ENCODE data around the gene EFTUD2. TPM values are rescaled to one million over a fixed set of nuclear protein-coding genes. Genes with fewer than 3 reads are reported as not detected.

EFTUD2 gene
- total and polyA plus RNA-seq, 2 of the 13 experiments (the other 11 are each of a cell fraction or from before 2014, with no cell fraction given), result 111 to 137 TPM

GRCh38 chr17:44829523-44830358 is 69.5 kb downstream of the EFTUD2 start, which contains the start of gene GJC1 (continued):
- TF ChIP-seq HOMEZ (CRISPR knock-in tag; IDR thresholded peaks at IDR 0.05; ENCODE audit: low read depth), result no peak
- TF ChIP-seq MYPOP (CRISPR knock-in tag; IDR thresholded peaks at IDR 0.05), result 0 out of 2 replicates have a peak, but pooled peaks have one; percentile 37
- TF ChIP-seq HNRNPL (IDR thresholded peaks at IDR 0.05; ENCODE audit: low read depth, low read length), result no peak
- no peak for TF ChIP-seq ZBTB1 (CRISPR knock-in tag; IDR thresholded peaks at IDR 0.05; ENCODE audit: borderline replicate concordance)
- TF ChIP-seq HOXA7 (CRISPR knock-in tag; IDR thresholded peaks at IDR 0.05), result no peak
- no peak for TF ChIP-seq KAT8 (CRISPR knock-in tag; IDR thresholded peaks at IDR 0.05)
- no peak for TF ChIP-seq HMGXB4 (CRISPR knock-in tag; IDR thresholded peaks at IDR 0.05; ENCODE audit: borderline replicate concordance in 1 of 2, low read depth in 1 of 2)
- 0 out of 2 replicates have a peak, but pooled peaks have one; percentile 23 for TF ChIP-seq ZNF431 (CRISPR knock-in tag; IDR thresholded peaks at IDR 0.05; ENCODE audit: borderline replicate concordance, low read depth)
- peak; percentile 58; the same call in 1 of the 2 replicates for TF ChIP-seq UBTF (CRISPR knock-in tag; IDR thresholded peaks at IDR 0.05)
- no peak for TF ChIP-seq ZNF776 (CRISPR knock-in tag; IDR thresholded peaks at IDR 0.05)
- TF ChIP-seq GATA4 (IDR thresholded peaks at IDR 0.05; ENCODE audit: borderline replicate concordance, low read depth), result no peak
- TF ChIP-seq ZFY (CRISPR knock-in tag; IDR thresholded peaks at IDR 0.05), result 0 out of 2 replicates have a peak, but pooled peaks have one; percentile 39
- TF ChIP-seq CEBPG (CRISPR knock-in tag; IDR thresholded peaks at IDR 0.05), result no peak
- no peak for TF ChIP-seq EEA1 (CRISPR knock-in tag; IDR thresholded peaks at IDR 0.05; ENCODE audit: borderline replicate concordance)
- 0 out of 2 replicates have a peak, but pooled peaks have one; percentile 20 for TF ChIP-seq ZBTB7B (CRISPR knock-in tag; IDR thresholded peaks at IDR 0.05)
- TF ChIP-seq ZNF644 (CRISPR knock-in tag; IDR thresholded peaks at IDR 0.05; ENCODE audit: low read depth), result no peak
- no peak for TF ChIP-seq JUNB (CRISPR knock-in tag; IDR thresholded peaks at IDR 0.05; ENCODE audit: borderline replicate concordance)
- TF ChIP-seq ZNF292 (CRISPR knock-in tag; IDR thresholded peaks at IDR 0.05; ENCODE audit: borderline replicate concordance, low read depth), result no peak
- TF ChIP-seq ZNF232 (CRISPR knock-in tag; IDR thresholded peaks at IDR 0.05; ENCODE audit: borderline replicate concordance), result 0 out of 2 replicates have a peak, but pooled peaks have one; percentile 49
- no peak for TF ChIP-seq RBFOX2 (IDR thresholded peaks at IDR 0.05; ENCODE audit: low read depth, low read length)
- TF ChIP-seq NFKB2 (CRISPR knock-in tag; IDR thresholded peaks at IDR 0.05; ENCODE audit: borderline replicate concordance), result peak; percentile 55; the same call in 1 of the 2 replicates
- TF ChIP-seq HNRNPK (IDR thresholded peaks at IDR 0.05; ENCODE audit: low read depth, low read length, poor library complexity, severe bottlenecking), result no peak
- TF ChIP-seq TGIF2 (CRISPR knock-in tag; IDR thresholded peaks at IDR 0.05), result no peak
